PFSK-1 (cell line): Measurements from ENCODE around the gene PHLPP1.

Experiments
- FOXP2 ChIP-seq: optimal IDR thresholded peaks from 2 replicates; pipeline ENCODE3; 2011; ENCODE audit warnings: borderline replicate concordance, control low read depth, inconsistent platforms; ENCODE audit not compliant: insufficient read depth; ENCODE audit errors: extremely low read length, extremely low read depth
- POLR2AphosphoS5 ChIP-seq: IDR thresholded peaks from 2 replicates; pipeline ENCODE4 v1.6.1; 2012; ENCODE audit warnings: low read depth, mild to moderate bottlenecking, control low read depth, low read length, moderate library complexity
- REST ChIP-seq, 2 experiments: IDR thresholded peaks; 2 replicates each; pipeline versions ENCODE4 v1.6.1 to v1.8.0; 2011 to 2012; ENCODE audit warnings: low read depth in 2 of 2, low read length in 2 of 2, control low read depth in 1 of 2, inconsistent platforms in 1 of 2, mild to moderate bottlenecking in 1 of 2, moderate library complexity in 1 of 2; ENCODE audit not compliant: insufficient read depth in 1 of 2
- SIN3A ChIP-seq: IDR thresholded peaks from 2 replicates; pipeline ENCODE4 v1.6.1; 2012; ENCODE audit warnings: mild to moderate bottlenecking, low read length, moderate library complexity, borderline replicate concordance; ENCODE audit not compliant: insufficient read depth
- TAF1 ChIP-seq: IDR thresholded peaks from 2 replicates; pipeline ENCODE4 v1.6.1; 2012; ENCODE audit warnings: low read length, control low read depth, borderline replicate concordance; ENCODE audit not compliant: insufficient read depth

The PHLPP1 gene

GRCh38 chr18:62902776-62903175 lies 187.4 kb downstream of the PHLPP1 start:
- no peak for TF ChIP-seq FOXP2
- no peak for TF ChIP-seq POLR2AphosphoS5
- no peak for TF ChIP-seq SIN3A
- no peak for TF ChIP-seq TAF1
- no peak for TF ChIP-seq REST (IDR thresholded peaks at IDR 0.05; ENCODE audit: insufficient read depth in 1 of 2, low read depth in 2 of 2, low read length in 2 of 2)

GRCh38 chr18:62904396-62905285 lies 189.3 kb downstream of the PHLPP1 start:
- no peak for TF ChIP-seq REST (IDR thresholded peaks at IDR 0.05; ENCODE audit: insufficient read depth in 1 of 2, low read depth in 2 of 2, low read length in 2 of 2)

GRCh38 chr18:62912885-62913284 lies 197.5 kb downstream of the PHLPP1 start:
- TF ChIP-seq SIN3A (no peak), REST (IDR thresholded peaks at IDR 0.05; ENCODE audit: insufficient read depth in 1 of 2, low read depth in 2 of 2, low read length in 2 of 2) (no peak), POLR2AphosphoS5 (no peak), TAF1 (no peak), FOXP2 (no peak)

GRCh38 chr18:62914871-62915392 lies 199.6 kb downstream of the PHLPP1 start:
- TF ChIP-seq FOXP2 (no peak), TAF1 (no peak), POLR2AphosphoS5 (no peak), SIN3A (no peak), REST (IDR thresholded peaks at IDR 0.05; ENCODE audit: insufficient read depth in 1 of 2, low read depth in 2 of 2, low read length in 2 of 2) (no peak)
